ENCODE results near the gene AQP12B. TPM values are rescaled to one million over a fixed set of nuclear protein-coding genes. Genes with fewer than 3 reads are reported as not detected.
A peak's percentile ranks its signal among the peaks of the same experiment; 100 is the strongest.

AQP12B gene
- total RNA-seq, 1 experiment from 2014 or later, result not detected

DNA sequence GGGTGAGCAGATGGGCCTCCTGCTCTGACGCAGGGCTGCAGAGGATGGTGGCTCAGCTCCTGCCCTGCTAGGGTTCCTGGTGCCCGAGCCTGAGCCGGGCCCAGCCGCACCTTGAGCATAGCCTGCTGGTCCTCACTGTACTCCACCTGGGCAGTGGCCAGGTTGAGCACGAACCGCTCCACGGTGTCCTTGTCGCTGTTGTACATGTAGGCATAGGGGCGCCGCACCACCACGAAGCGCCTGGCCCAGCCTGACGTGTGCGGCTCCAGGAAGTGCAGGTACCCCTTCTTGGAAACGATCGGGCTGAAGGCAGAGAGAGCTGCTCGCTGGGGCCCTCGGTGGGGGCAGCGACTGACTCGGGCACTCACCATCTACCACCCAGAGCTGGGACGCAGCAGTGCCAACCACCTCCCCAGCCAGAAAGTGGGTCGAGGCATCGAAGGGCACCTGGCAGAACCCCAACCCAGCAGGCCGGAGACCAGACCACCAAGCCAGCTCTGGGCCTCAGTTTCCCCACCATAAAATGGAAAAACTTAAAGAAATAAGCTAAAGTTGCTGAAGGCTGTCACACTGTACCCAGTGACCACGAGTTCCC, 36.3 kb upstream of the AQP12B start:
- Histone ChIP-seq H2BK12ac (ENCODE audit: insufficient read length, low read depth, low read length) (no peak overlapping the region), H2BK120ac (ENCODE audit: low read depth, low read length, poor library complexity, severe bottlenecking) (no peak overlapping the region), H2AFZ (ENCODE audit: low read length) (no peak overlapping the region), H3K79me2 (ENCODE audit: insufficient read depth, low read length) (no peaks in the 10 kb centered on the region), H2BK5ac (ENCODE audit: insufficient read length, low read length) (no peak overlapping the region), H3K27me3 (ENCODE audit: insufficient read depth, low read length) (no peaks in the 10 kb centered on the region), H3K27ac (ENCODE audit: insufficient read length, low read depth, low read length) (no peak overlapping the region), H3K4me1 (ENCODE audit: insufficient read depth, low read length) (no peaks in the 10 kb centered on the region), H2AK5ac (ENCODE audit: insufficient read length, low read length) (no peak overlapping the region), H3K23me2 (ENCODE audit: insufficient read length, low read depth, low read length, poor library complexity, severe bottlenecking) (no peaks in the 10 kb centered on the region), H4K20me1 (ENCODE audit: control insufficient read depth, insufficient read depth, insufficient read length) (peaks cover 5% of the 10 kb centered on the region), H3T11ph (ENCODE audit: low read length) (no peak overlapping the region), H4K91ac (ENCODE audit: insufficient read length, low read depth, low read length) (no peak overlapping the region), H3K18ac (ENCODE audit: insufficient read length, low read depth, low read length) (no peak overlapping the region), H2BK15ac (ENCODE audit: low read depth, low read length) (no peak overlapping the region), H2BK20ac (ENCODE audit: low read depth, low read length, poor library complexity, severe bottlenecking) (no peak overlapping the region), H3K79me1 (ENCODE audit: insufficient read depth, low read depth, low read length, poor library complexity, severe bottlenecking) (no peaks in the 10 kb centered on the region), H3K56ac (ENCODE audit: insufficient read length, low read depth, low read length) (no peak overlapping the region), H3K14ac (ENCODE audit: insufficient read depth, low read length) (no peak overlapping the region), H3K9me3 (ENCODE audit: control insufficient read depth, low read depth, low read length) (no peaks in the 10 kb centered on the region), H4K8ac (replicated peaks; ENCODE audit: insufficient read length, low read depth, low read length) (no peak overlapping the region), H3K4ac (ENCODE audit: low read depth, low read length) (no peak overlapping the region), H3K9ac (ENCODE audit: extremely low read depth, insufficient read length, low read length) (no peak overlapping the region), H4K5ac (ENCODE audit: insufficient read length, low read depth, low read length) (no peak overlapping the region), H3K23ac (ENCODE audit: insufficient read length, low read depth, low read length) (no peak overlapping the region), H3K4me2 (ENCODE audit: insufficient read depth, insufficient read length, low read length) (no peak overlapping the region)
- DNase-seq, result no peak
- peaks cover 22 to 50% (median 39%) of the 10 kb centered on the region in 3 experiments for H3K36me3 Mint-ChIP-seq (ENCODE audit: insufficient read depth in 1 of 3, low read depth in 3 of 3)
- peaks cover 2% of the 10 kb centered on the region; the same call in 1 of the 2 replicates for H3K27me3 Mint-ChIP-seq (ENCODE audit: low read depth)
- H3K27ac Mint-ChIP-seq, result 0 out of 7 replicates have a peak overlapping the region, but pooled peaks of 1 of the 3 experiments have one; percentile 44
- WGBS (ENCODE audit: extremely low coverage, insufficient read length, low lambda C conversion rate), result no CpG with 5 or more reads among the region's 25 CpGs
- H3K4me3 Mint-ChIP-seq, result no peak overlapping the region
- TF ChIP-seq, protein P1, sequence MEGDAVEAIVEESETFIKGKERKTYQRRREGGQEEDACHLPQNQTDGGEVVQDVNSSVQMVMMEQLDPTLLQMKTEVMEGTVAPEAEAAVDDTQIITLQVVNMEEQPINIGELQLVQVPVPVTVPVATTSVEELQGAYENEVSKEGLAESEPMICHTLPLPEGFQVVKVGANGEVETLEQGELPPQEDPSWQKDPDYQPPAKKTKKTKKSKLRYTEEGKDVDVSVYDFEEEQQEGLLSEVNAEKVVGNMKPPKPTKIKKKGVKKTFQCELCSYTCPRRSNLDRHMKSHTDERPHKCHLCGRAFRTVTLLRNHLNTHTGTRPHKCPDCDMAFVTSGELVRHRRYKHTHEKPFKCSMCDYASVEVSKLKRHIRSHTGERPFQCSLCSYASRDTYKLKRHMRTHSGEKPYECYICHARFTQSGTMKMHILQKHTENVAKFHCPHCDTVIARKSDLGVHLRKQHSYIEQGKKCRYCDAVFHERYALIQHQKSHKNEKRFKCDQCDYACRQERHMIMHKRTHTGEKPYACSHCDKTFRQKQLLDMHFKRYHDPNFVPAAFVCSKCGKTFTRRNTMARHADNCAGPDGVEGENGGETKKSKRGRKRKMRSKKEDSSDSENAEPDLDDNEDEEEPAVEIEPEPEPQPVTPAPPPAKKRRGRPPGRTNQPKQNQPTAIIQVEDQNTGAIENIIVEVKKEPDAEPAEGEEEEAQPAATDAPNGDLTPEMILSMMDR (conservative IDR thresholded peaks at IDR 0.05), result no peak
- H3K4me1 Mint-ChIP-seq, result no peaks in the 10 kb centered on the region; a peak in 1 of 4 replicates
- H3K9me3 Mint-ChIP-seq, result no peaks in the 10 kb centered on the region
